ENCODE results near the gene CCHCR1. TPM values are rescaled to one million over a fixed set of nuclear protein-coding genes. Genes with fewer than 3 reads are reported as not detected.
A peak's percentile ranks its signal among the peaks of the same experiment; 100 is the strongest.

CCHCR1 gene
- total RNA-seq, 3 donors from 2014 or later, result 10.9 to 17.1 (median 17.0) TPM

DNA sequence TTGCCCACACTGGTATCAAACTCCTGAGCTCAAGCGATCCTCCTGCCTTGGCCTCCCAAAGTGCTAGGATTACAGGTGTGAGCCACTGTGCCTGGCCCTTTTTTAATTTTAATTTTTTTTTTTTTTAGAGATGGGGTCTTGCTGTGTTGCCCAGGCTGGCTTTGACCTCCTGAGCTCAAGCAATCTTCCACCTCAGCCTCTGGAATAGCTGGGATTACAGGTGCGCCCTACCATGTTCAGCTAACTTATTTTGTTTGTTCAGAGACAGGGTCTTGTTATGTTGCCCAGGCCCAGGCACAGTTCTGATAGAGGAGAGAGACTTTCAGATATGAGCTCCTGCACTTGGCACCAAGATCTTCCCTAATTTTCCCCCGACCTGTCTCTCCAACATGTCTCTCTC lies 26.9 kb downstream of the CCHCR1 start:
- TF ChIP-seq, protein P1, sequence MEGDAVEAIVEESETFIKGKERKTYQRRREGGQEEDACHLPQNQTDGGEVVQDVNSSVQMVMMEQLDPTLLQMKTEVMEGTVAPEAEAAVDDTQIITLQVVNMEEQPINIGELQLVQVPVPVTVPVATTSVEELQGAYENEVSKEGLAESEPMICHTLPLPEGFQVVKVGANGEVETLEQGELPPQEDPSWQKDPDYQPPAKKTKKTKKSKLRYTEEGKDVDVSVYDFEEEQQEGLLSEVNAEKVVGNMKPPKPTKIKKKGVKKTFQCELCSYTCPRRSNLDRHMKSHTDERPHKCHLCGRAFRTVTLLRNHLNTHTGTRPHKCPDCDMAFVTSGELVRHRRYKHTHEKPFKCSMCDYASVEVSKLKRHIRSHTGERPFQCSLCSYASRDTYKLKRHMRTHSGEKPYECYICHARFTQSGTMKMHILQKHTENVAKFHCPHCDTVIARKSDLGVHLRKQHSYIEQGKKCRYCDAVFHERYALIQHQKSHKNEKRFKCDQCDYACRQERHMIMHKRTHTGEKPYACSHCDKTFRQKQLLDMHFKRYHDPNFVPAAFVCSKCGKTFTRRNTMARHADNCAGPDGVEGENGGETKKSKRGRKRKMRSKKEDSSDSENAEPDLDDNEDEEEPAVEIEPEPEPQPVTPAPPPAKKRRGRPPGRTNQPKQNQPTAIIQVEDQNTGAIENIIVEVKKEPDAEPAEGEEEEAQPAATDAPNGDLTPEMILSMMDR (IDR thresholded peaks at IDR 0.05), result no peak
- no peak for TF ChIP-seq POLR2AphosphoS5 (IDR thresholded peaks at IDR 0.05)
- no peak for TF ChIP-seq POLR2A (IDR thresholded peaks at IDR 0.05)
- no peaks in the 10 kb centered on the region for H3K27me3 ChIP-seq
- no peak overlapping the region for H3K27ac ChIP-seq
- no peak overlapping the region for H3K4me3 ChIP-seq
- H3K36me3 ChIP-seq, result no peaks in the 10 kb centered on the region
- H3K4me1 ChIP-seq, result no peaks in the 10 kb centered on the region
- H3K9me3 ChIP-seq, result no peaks in the 10 kb centered on the region
- intact Hi-C loops (cut with DNase I; ENCODE audit: low total_unique reads), result no loop called here
- no peak for DNase-seq (ENCODE audit: low spot score in 2 of 2)

DNA sequence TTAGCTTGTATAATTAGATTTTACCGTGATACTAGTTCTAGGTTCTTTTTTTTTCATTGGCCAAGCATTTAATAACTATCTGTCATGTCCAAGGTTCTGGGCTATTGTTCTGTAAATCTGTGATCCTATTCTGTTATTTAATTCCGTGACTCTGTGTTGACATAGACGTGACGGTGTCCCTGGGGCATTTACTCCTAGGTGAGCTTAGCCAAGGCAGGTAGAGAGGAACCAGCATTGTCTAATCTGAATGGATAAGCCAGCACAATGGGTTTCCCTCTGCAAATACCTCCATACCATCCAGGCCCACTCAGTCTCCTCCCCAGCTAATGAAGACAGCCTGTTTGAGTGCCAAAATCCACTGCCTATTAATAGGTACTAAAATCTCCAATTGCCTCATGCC lies 28.5 kb downstream of the CCHCR1 start:
- no peak overlapping the region for H3K4me3 ChIP-seq
- H3K36me3 ChIP-seq, result no peaks in the 10 kb centered on the region
- no peaks in the 10 kb centered on the region for H3K9me3 ChIP-seq
- intact Hi-C loops (cut with DNase I; ENCODE audit: low total_unique reads), result loop anchor here (10.0 kb wide), 1 partner anchor 246 kb away; no protein-coding TSS in a partner anchor
- peak overlapping the region; percentile 22 to 23 for H3K27ac ChIP-seq
- H3K27me3 ChIP-seq, result no peaks in the 10 kb centered on the region
- TF ChIP-seq POLR2A (IDR thresholded peaks at IDR 0.05), result no peak
- peak in 1 of 2 donors; percentile 53 for DNase-seq (ENCODE audit: low spot score in 2 of 2)
- no peaks in the 10 kb centered on the region for H3K4me1 ChIP-seq

DNA sequence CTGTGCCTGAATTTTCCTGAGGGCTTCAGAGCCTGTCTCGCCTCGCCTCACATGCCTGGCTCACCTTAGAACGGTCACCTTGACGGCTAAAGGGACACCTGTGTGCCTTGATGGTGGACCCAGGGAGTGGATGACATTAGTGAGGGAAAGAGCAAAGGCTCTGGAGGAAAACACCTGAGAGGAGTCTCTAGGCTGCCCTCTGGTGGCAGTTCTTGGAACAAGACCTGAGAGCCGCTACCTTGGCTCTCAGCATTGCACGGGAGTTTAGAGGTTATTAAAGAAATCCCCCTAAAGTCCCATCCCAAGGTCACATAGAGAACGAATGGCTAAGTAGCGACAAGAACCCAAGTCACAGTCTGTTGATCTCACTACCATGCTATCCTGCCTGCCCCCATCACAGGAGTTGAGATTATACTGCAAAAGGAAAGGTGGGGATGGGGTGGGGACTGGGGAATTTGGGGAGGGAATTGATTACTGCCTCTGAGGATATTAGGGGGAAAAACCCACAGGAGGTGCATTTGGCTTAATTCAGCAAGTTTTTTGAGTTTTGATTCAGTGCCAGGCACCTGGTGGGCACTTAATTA lies 29.4 kb downstream of the CCHCR1 start:
- no peaks in the 10 kb centered on the region for H3K36me3 ChIP-seq

DNA sequence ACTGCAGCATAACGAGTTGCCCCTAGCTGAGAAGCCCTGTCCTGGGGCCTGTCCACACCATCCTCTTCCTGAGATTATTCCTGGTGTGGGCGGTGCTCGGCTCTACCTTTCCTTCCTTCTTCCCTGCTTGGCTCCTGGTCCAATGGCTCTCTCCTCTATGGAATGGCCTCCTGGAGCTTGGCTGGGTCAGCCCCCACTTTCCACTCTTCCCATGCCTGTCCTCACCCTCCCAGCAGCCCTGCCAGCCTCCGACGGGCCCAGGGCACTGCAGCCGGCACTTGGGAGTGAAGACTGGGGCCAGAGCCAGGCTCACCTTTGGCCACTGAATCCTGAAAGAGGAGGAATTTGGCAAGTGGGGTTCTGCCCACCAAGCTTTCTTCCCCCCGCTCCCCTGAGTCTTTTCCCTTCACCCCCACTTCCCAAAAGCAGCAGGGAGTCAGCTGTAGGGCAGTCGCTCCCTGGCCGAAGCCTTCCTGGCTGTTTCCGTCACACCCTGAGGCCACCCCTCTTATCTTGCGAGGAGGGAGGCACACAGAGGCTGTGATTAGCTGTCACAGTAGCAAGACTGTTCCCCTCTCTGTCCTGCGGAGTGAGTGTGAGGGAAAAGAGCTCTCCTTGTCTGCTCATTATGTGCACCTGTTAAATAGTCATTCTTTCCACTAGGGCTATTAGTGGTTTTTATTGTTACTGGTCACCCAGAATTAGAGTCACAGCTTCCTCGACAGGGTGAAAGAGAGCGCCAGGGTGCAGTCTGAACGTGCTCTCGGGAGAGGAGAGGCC lies 31.0 kb downstream of the CCHCR1 start:
- TF ChIP-seq POLR2AphosphoS5 (IDR thresholded peaks at IDR 0.05), result no peak
- TF ChIP-seq, protein P1 (IDR thresholded peaks at IDR 0.05), result no peak
- Histone ChIP-seq H3K4me1 (peaks cover 0 to 8% of the 10 kb centered on the region in 2 donors), H3K36me3 (no peaks in the 10 kb centered on the region), H3K9me3 (no peaks in the 10 kb centered on the region), H3K27ac (peak overlapping the region; percentile 80 to 88), H3K27me3 (no peaks in the 10 kb centered on the region), H3K4me3 (no peak overlapping the region)
- DNase-seq (ENCODE audit: low spot score in 2 of 2), result no peak
- intact Hi-C loops (cut with DNase I; ENCODE audit: low total_unique reads), result loop anchor here (10.0 kb wide), 1 partner anchor 248 kb away; no protein-coding TSS in a partner anchor

More for the DNA sequence above, 29.4 kb downstream of the CCHCR1 start:
- DNase-seq (ENCODE audit: low spot score in 2 of 2), result peak in 1 of 2 donors; percentile 70
- H3K4me1 ChIP-seq, result peaks cover 0 to 6% of the 10 kb centered on the region in 2 donors
- no peak for TF ChIP-seq POLR2AphosphoS5 (IDR thresholded peaks at IDR 0.05)
- TF ChIP-seq, protein P1 (IDR thresholded peaks at IDR 0.05), result peak; percentile 64 to 76 (median 66)
- no peaks in the 10 kb centered on the region for H3K27me3 ChIP-seq
- H3K9me3 ChIP-seq, result no peaks in the 10 kb centered on the region
- H3K27ac ChIP-seq, result no peak overlapping the region
- intact Hi-C loops (cut with DNase I; ENCODE audit: low total_unique reads), result loop anchor here (10.0 kb wide), 1 partner anchor 247 kb away; no protein-coding TSS in a partner anchor
- no peak overlapping the region for H3K4me3 ChIP-seq

DNA sequence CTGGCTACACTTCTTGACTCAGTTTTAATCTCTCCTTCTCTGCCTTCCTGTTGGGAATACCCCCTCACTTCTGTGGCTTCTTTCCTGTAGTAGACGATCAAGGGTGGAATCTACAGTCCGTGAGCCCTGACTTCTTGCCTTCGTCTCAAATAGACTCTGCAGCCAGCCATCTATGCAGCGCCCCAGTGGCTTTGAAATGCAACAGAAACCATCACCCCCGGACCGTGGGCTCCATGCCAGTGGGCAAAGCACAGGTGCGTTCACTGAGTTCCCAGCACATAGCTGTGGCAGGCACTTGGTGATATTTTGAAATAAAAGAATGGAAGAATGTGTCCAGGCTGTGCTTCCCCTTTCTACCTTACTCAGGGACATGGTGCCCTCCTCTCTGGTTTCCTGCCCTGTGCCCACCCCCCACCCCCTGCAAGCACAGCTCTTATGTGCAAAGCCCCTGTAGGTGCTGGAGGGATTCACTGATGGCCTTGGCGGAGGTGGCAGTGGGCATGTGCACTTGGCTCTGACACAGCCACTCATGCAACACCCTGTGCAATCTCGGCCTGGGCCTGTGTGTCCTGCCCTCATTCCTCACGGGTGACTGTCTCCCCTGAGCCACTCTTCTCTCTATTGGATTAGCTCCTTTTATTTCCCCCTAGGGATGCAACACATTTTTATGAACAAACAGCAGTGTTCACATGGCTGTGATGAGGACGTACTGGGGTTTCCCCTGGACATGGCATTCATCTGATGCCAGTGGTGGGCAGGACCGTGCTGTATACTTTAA lies 31.8 kb downstream of the CCHCR1 start:
- Histone ChIP-seq H3K4me1 (peaks cover 1 to 8% of the 10 kb centered on the region in 2 donors), H3K27me3 (no peaks in the 10 kb centered on the region), H3K4me3 (no peak overlapping the region), H3K9me3 (no peaks in the 10 kb centered on the region), H3K36me3 (no peaks in the 10 kb centered on the region), H3K27ac (peak overlapping the region; percentile 80 to 88)
- intact Hi-C loops (cut with DNase I; ENCODE audit: low total_unique reads), result loop anchor here (10.0 kb wide), 1 partner anchor 249 kb away; no protein-coding TSS in a partner anchor
- peak in 1 of 2 donors; percentile 52 for DNase-seq (ENCODE audit: low spot score in 2 of 2)
- no peak for TF ChIP-seq POLR2A (IDR thresholded peaks at IDR 0.05)
- TF ChIP-seq POLR2AphosphoS5 (IDR thresholded peaks at IDR 0.05), result no peak
- TF ChIP-seq, protein P1 (IDR thresholded peaks at IDR 0.05), result no peak
